HUES6 (cell line): ENCODE data around the gene YRDC.

Experiments used
- H3K27ac ChIP-seq: 2 replicates; pipeline ENCODE4 v1.7.0; 2013; ENCODE audit warnings: low read depth, mild to moderate bottlenecking, low read length, inconsistent platforms
- H3K27me3 ChIP-seq: 2 replicates; pipeline ENCODE4 v1.6.1; 2013; ENCODE audit warnings: low read length; ENCODE audit not compliant: control insufficient read depth, insufficient read depth
- H3K36me3 ChIP-seq: 2 replicates; pipeline ENCODE4 v1.6.1; 2013; ENCODE audit warnings: low read length; ENCODE audit not compliant: control insufficient read depth, insufficient read depth
- H3K4me1 ChIP-seq: 2 replicates; pipeline ENCODE4 v1.6.1; 2013; ENCODE audit warnings: low read length; ENCODE audit not compliant: control insufficient read depth, insufficient read depth
- H3K4me3 ChIP-seq: 2 replicates; pipeline ENCODE4 v1.5.1; 2013; ENCODE audit warnings: low read depth, low read length
- H3K9ac ChIP-seq: one replicate; pipeline ENCODE4 v1.6.1; 2013; ENCODE audit warnings: mild to moderate bottlenecking, low read length
- H3K9me3 ChIP-seq: 2 replicates; pipeline ENCODE4 v1.6.1; 2013; ENCODE audit warnings: low read depth, low read length; ENCODE audit not compliant: control insufficient read depth, insufficient read depth

Gene YRDC

DNA sequence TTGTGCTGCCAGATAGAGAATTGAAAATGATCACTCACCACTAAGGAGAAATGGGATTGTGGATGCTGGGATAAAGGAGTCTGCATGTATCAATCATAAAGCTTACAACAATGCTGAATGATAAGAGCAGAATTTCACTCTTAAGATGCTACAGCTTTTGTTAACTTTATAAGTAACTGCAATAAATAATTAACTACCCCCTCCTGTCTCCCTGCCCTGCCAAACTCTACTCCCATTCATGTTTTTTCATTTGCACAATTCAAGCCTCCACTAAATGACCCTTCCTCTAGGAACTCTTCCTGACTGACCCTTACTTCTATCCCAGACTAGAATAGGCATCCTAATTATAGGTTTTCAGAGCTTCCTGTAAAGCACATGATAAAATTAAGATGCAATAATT, 36.5 kb upstream of the YRDC start:
- no peaks in the 10 kb centered on the region for H3K27me3 ChIP-seq
- peaks cover 14% of the 10 kb centered on the region for H3K36me3 ChIP-seq
- no peak overlapping the region for H3K9ac ChIP-seq
- H3K27ac ChIP-seq = no peak overlapping the region
- H3K9me3 ChIP-seq = no peaks in the 10 kb centered on the region
- H3K4me3 ChIP-seq = no peak overlapping the region
- H3K4me1 ChIP-seq = no peaks in the 10 kb centered on the region

DNA sequence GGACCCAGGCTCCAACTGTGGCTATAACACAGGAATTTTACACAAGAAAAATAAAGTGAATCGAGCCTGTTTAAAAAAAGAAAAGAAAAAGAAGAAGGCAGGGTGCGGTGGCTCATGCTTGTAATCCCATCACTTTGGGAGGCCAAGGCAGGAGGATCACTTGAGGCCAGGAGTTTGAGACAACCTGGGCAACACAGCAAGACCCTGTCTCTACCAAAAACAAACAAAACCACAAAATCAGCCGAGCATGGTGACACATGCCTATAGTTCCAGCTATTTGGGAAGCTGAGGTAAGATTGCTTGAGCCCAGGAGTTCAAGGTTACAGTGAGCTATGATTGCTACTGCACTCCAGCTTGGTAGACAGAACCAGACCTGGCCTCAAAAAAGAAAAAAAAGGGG, 33.6 kb upstream of the YRDC start:
- H3K9me3 ChIP-seq = no peaks in the 10 kb centered on the region
- H3K9ac ChIP-seq = no peak overlapping the region
- H3K4me1 ChIP-seq = no peaks in the 10 kb centered on the region

DNA sequence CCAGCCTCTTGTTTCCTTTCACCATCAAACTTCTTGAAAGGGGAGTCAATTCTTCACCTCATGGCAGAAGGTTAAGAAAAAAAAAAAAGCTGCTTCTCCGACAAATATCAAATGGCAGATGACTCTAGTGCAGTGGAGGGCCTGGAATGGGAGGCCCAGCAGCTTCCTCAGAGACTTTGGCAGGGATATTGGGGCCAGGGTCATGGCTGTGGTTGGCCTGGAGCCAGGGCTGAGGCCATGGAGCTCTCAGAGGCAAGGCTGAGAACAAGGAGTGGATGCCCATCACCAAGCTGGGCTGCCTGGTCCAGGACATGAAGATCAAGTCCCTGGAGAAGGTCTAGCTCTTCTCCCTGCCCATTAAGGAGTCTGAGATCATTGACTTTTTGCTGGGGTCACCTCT, 32.7 kb upstream of the YRDC start:
- Histone ChIP-seq H3K36me3 (peaks cover 43% of the 10 kb centered on the region), H3K4me3 (no peak overlapping the region)

More for the DNA sequence above, 33.6 kb upstream of the YRDC start:
- Histone ChIP-seq H3K4me3 (no peak overlapping the region), H3K27me3 (no peaks in the 10 kb centered on the region), H3K36me3 (peaks cover 36% of the 10 kb centered on the region), H3K27ac (no peak overlapping the region)

DNA sequence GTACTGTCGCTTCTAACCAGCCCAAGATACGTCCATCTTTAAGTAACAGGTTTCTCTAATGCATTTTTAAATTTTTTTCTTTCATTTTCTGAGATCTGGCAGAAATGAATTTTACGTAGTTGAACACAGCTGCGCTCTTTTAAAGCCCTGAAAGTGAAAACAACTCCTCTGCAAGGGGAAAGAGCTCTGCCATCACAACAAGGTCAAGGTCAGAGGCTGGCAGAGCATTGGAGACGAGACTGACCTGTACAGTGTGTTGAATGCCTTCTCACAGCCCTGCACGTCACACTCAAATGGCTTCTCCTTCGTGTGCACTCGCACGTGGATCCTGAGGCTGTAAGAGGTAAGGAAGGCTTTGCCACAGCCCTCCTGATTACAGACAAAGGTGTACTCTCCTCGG, 31.7 kb upstream of the YRDC start:
- Histone ChIP-seq H3K27ac (no peak overlapping the region), H3K4me3 (no peak overlapping the region), H3K36me3 (peaks cover 52% of the 10 kb centered on the region), H3K9ac (no peak overlapping the region), H3K27me3 (no peaks in the 10 kb centered on the region), H3K4me1 (no peaks in the 10 kb centered on the region), H3K9me3 (no peaks in the 10 kb centered on the region)

More for the DNA sequence above, 32.7 kb upstream of the YRDC start:
- no peaks in the 10 kb centered on the region for H3K4me1 ChIP-seq
- no peak overlapping the region for H3K27ac ChIP-seq
- no peaks in the 10 kb centered on the region for H3K27me3 ChIP-seq
- H3K9me3 ChIP-seq = no peaks in the 10 kb centered on the region
- no peak overlapping the region for H3K9ac ChIP-seq

DNA sequence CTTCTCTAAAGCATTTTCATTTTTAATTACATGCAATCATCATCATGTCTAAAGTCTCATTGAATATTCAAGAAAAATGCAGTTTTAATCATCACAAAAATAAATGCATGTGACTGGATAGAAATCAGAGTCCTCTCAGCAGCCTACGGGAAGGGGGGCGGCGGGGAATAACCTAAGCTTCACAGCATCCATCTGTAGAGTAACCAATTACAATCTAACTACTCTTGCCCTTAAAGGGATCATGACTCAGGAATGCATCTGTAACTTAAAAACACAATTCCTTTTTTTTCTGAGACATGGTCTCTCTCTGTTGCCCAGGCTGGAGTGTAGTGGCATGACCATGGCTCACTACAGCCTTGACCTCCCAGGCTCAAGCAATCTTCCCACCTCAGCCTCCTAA, 28.8 kb upstream of the YRDC start:
- Histone ChIP-seq H3K27me3 (no peaks in the 10 kb centered on the region), H3K4me3 (no peak overlapping the region), H3K9ac (no peak overlapping the region), H3K27ac (no peak overlapping the region), H3K9me3 (no peaks in the 10 kb centered on the region), H3K36me3 (peaks cover 75% of the 10 kb centered on the region), H3K4me1 (no peaks in the 10 kb centered on the region)

DNA sequence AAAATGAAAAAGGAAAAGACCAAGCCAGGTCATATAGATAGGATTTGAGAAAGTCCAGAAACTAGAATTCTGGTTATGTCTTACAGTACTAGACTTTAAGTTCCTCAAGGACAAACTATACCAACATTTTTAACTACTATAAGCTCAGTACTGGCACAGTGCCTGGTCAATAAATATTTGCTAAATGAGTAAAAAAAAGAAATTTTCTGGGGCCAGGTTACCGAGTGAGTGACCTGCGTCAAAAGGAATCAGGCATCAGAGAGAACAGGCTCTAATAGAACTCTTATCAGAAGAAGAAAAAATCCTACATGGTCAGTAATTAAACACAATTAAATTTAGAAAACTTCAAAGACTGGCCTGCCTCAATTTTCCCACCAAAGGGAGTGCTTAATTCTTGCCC, 23.8 kb upstream of the YRDC start:
- H3K4me1 ChIP-seq = no peaks in the 10 kb centered on the region
- H3K9ac ChIP-seq = no peak overlapping the region
- H3K36me3 ChIP-seq = peaks cover 58% of the 10 kb centered on the region
- H3K27me3 ChIP-seq = no peaks in the 10 kb centered on the region
- no peak overlapping the region for H3K27ac ChIP-seq
- H3K4me3 ChIP-seq = no peak overlapping the region
- H3K9me3 ChIP-seq = no peaks in the 10 kb centered on the region

DNA sequence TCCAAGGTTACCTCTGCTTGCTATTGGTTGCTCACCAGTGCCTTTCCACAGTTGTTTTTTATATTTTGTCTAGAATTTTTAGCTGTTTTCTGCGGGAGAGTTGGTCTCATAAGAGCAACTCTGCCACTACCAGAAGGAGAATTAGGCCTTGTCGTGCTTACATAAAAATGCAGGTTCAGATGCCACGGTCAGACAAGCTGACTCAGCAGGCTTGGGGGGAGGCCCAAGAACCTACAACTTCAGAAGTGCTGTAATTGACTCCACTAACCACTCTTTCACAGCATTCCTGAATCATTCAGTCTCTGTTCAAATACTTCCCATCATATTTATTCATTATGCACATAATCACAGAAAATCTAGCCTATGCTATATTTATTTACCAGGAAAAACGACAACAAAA, 23.1 kb upstream of the YRDC start:
- no peaks in the 10 kb centered on the region for H3K9me3 ChIP-seq
- H3K27ac ChIP-seq = no peak overlapping the region
- no peak overlapping the region for H3K9ac ChIP-seq
- H3K4me1 ChIP-seq = no peaks in the 10 kb centered on the region
- no peaks in the 10 kb centered on the region for H3K27me3 ChIP-seq
- no peak overlapping the region for H3K4me3 ChIP-seq
- H3K36me3 ChIP-seq = peaks cover 59% of the 10 kb centered on the region

DNA sequence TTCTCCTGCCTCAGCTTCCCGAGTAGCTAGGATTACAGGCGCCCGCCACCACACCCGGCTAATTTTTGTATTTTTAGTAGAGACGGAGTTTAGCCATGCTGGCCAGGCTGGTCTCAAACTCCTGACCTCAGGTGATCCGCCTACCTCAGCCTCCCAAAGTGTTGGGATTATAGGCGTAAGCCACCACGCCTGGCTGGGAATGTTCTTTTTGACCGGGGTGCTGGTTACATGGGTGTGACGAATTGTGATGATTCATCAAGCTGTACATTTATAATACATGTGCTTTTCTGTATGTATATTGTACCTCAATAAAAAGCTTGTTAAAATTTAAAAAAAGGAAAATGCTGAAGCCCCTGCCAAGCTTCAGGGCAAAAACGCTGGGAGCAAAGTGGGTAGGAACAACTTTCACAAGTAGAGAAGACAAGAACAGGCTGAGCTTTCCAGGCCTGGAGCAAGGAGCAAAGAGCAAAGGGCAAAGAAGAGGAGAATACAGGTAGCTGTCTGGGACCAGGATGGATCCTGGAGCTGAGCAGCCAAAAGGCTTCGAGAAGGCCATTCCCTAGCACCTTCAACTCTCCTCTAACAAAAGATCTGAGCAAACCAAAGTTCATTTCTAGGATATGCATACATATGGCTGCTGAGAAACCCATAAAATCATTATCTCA, 20.5 kb upstream of the YRDC start:
- H3K27ac ChIP-seq = no peak overlapping the region
- H3K4me3 ChIP-seq = no peak overlapping the region
- no peaks in the 10 kb centered on the region for H3K27me3 ChIP-seq
- peaks cover 40% of the 10 kb centered on the region for H3K36me3 ChIP-seq
- no peak overlapping the region for H3K9ac ChIP-seq
- H3K9me3 ChIP-seq = no peaks in the 10 kb centered on the region
- H3K4me1 ChIP-seq = no peaks in the 10 kb centered on the region

DNA sequence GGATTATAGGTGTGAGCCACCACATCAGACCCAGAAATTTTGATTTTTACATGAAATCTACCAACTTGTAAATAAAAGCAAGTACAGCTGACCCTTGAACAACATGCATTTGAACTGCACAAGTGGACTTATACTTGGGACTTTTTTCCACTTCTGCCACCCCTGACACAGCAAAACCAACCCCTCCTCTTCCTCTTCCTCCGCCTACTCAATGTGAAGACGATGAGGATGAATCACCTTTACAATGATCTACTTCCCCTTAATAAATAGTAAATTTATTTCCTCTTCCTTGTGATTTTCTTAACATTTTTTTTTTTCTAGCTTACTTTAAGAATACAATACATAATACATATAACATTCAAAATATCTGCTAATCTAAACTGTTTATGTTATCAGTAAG, 17.5 kb upstream of the YRDC start:
- Histone ChIP-seq H3K4me3 (no peak overlapping the region), H3K27ac (no peak overlapping the region), H3K9me3 (no peaks in the 10 kb centered on the region), H3K27me3 (no peaks in the 10 kb centered on the region), H3K36me3 (peaks cover 43% of the 10 kb centered on the region), H3K4me1 (no peaks in the 10 kb centered on the region), H3K9ac (no peak overlapping the region)

DNA sequence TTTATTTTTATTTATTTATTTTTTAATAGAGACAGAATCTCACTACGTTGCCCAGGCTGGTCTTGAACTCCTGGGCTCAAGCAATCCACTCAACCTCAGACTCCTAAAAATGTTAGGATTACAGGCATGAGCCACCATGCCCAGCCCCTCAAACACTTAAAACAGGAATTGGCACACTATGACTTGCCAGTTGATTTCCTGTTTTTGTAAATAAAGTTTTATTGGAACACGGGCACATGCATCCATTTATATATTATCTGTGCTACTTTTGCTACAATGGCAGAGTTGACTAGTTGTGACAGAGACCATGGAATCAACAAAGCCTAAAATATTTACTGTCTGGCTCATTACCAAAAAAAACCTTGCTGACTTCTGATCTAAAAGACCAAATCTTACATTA, 16.0 kb upstream of the YRDC start:
- Histone ChIP-seq H3K27ac (no peak overlapping the region), H3K9ac (no peak overlapping the region), H3K36me3 (peaks cover 51% of the 10 kb centered on the region)

DNA sequence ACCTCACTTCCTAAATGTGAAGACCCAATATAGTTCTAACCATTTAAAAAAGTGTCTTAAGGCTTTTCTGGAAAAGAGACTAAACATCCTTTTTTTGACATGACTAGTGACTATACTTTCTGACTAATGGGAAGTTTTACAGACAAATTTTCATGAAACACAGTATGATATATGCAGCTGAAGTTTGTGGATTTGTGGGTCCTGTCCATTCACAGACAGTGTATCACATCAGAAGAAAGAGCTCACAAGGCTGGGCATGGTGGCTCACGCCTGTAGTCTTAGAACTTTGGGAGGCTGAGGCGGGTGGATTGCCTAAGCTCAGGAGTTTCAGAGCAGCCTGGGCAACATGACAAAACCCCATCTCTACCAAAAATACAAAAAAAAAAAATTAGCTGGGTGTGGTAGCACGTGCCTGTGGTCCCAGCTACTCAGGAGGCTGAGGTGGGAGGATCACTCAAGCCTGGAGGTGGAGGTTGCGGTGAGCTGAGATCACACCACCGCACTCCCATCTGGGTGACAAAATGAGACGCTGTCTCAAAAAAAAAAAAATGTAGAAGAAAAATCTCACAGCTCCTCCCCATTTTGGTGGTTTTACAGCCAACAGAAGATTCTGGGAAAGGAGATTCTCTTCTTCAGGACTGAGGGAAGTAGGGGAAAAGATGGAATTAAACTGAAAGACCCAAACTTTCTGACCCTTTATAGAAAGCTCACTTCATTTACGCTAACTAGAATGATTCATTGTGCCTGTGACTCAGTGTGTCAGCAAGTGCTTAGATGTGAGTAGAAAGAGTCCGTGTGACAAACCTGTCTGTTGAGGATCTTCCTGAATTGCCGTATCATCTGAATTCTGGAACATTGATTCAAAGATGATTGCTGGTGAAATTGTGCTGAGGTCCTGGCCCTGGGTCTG, 15.2 kb upstream of the YRDC start:
- H3K9me3 ChIP-seq = no peaks in the 10 kb centered on the region
- H3K27me3 ChIP-seq = no peaks in the 10 kb centered on the region
- no peaks in the 10 kb centered on the region for H3K4me1 ChIP-seq
- H3K4me3 ChIP-seq = no peak overlapping the region
- H3K27ac ChIP-seq = no peak overlapping the region
- no peak overlapping the region for H3K9ac ChIP-seq
- peaks cover 47% of the 10 kb centered on the region for H3K36me3 ChIP-seq

More for the DNA sequence above, 16.0 kb upstream of the YRDC start:
- H3K4me3 ChIP-seq = no peak overlapping the region
- no peaks in the 10 kb centered on the region for H3K4me1 ChIP-seq
- H3K9me3 ChIP-seq = no peaks in the 10 kb centered on the region
- no peaks in the 10 kb centered on the region for H3K27me3 ChIP-seq
